HG03175 (cell line): ENCODE results near the gene PNPLA6.

ENCODE experiments used
- ATAC-seq: cut with Tn5 transposase; IDR thresholded peaks from one replicate; pipeline ENCODE4 v1.9.1; 2021; ENCODE audit warnings: mild to moderate bottlenecking, moderate library complexity; ENCODE audit not compliant: unreplicated experiment

Gene PNPLA6

DNA sequence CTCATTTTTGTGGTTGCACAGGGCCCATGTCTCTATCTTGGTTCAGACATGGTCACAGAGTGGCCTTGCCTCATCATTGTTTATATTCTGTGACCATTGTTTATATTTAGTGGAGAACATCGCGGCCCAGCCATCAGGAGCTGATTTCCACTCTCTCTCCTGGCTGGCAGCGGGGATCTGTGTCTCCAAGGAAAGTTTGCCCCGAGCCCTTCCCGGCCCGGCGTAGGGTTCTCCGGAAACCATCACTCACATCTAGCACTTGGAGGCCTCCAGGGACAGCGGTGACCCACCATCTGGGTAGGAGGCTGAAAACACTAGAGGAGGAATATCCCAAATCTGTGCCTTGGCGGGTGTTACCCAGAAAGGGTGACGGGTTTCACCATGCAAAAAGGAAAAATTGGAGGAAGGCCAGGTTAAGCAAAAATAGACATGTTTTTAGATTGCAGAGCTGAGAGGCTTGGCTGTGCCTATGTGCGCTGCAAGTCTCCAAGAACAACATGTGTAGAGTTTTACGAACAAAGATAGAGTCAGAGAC lies 20.3 kb upstream of the PNPLA6 start:
- no peak for ATAC-seq

GRCh38 chr19:7515645-7516151 lies 19.8 kb upstream of the PNPLA6 start, which contains the start of gene ZNF358:
Gene ZNF358 (plus strand): TSS chr19:7516103. CDS start chr19:7519243, 3,140 bp downstream.
- no peak for ATAC-seq

DNA sequence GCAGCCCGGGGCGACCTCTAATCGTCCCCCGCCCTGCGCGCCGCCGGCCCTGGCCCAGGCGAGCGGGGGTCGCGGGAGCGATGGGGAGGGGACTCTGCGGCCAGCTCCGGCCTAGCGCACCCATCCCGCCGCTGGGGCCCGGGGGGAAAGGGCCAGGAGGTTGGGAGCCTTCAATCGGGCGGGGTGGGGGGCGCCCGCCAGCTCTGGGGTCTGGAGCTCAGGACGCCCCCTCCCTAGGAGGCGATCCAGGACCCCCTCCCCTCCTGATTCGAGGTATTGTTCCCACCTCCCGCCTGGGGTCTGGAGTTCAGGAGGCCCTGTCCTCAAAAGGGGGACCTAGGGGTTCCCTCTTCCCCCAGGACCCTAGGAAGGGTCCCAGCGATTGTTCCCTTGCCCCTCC lies 19.2 kb upstream of the PNPLA6 start:
- ATAC-seq = no peak

GRCh38 chr19:7516878-7517277 lies 18.6 kb upstream of the PNPLA6 start:
- no peak for ATAC-seq

- no peak for ATAC-seq
These were observed 16.0 kb upstream of the PNPLA6 start for GRCh38 chr19:7519361-7520130.

GRCh38 chr19:7520131-7521051 lies 15.1 kb upstream of the PNPLA6 start:
- ATAC-seq = no peak

- ATAC-seq = no peak
These were observed 13.9 kb upstream of the PNPLA6 start for GRCh38 chr19:7521551-7522071.

GRCh38 chr19:7522072-7522922 lies 13.2 kb upstream of the PNPLA6 start, which contains the start of gene MCOLN1:
Gene MCOLN1 (plus strand): TSS chr19:7522624. CDS start chr19:7522751, 127 bp downstream.
- ATAC-seq = peak; percentile 72

GRCh38 chr19:7522923-7523667 lies 12.4 kb upstream of the PNPLA6 start:
- ATAC-seq = no peak

DNA sequence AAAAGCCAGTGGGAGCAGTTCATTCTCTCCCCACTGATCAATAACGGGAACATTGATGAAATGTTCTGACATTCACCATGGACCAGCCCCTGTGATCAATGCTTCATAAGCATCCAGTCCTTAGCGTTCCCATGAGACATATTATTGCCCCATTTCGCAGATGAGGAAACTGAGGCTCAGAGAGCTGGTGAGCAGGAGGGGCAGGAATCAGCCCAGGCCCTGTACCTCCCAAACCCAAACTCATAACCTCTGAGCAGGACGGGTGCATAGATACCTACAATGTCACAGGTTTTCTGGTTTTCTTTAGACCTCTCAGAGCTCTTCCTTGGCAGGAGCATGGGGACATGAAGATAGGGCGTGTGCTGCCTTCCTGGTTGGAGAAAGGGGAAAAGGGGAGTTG lies 11.0 kb upstream of the PNPLA6 start:
- no peak for ATAC-seq

DNA sequence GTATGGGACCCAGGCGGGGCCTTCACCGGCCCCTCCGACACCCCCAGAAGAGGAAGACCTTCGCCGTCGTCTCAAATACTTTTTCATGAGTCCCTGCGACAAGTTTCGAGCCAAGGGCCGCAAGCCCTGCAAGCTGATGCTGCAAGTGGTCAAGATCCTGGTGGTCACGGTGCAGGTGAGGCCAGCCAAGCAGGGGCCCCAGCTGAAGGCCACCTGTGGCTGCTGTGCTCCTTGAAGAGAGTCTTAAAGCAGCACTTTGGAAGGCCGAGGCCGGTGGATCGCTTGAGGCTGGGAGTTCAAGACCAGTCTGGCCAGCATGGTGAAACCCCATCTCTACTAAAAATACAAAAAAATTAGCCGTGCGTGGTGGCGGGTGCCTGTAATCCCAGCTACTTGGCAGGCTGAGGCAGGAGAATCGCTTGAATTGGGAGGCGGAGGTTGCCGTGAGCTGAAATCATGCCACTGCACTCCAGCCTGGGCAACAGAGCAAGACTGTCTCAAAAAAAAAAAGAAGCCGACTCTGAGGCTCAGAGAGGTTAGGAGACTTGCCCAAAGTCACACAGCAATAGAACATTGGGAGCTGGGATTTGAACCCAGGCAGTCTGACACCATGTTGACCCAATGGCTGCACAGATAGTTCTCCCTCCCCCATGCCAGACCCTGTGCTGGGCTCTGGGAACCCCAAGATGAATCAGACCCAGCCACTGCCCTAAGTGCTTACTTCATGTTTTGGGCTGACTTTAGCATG lies 10.4 kb upstream of the PNPLA6 start:
- no peak for ATAC-seq

GRCh38 chr19:7526059-7526929 lies 9.2 kb upstream of the PNPLA6 start:
- ATAC-seq = no peak

DNA sequence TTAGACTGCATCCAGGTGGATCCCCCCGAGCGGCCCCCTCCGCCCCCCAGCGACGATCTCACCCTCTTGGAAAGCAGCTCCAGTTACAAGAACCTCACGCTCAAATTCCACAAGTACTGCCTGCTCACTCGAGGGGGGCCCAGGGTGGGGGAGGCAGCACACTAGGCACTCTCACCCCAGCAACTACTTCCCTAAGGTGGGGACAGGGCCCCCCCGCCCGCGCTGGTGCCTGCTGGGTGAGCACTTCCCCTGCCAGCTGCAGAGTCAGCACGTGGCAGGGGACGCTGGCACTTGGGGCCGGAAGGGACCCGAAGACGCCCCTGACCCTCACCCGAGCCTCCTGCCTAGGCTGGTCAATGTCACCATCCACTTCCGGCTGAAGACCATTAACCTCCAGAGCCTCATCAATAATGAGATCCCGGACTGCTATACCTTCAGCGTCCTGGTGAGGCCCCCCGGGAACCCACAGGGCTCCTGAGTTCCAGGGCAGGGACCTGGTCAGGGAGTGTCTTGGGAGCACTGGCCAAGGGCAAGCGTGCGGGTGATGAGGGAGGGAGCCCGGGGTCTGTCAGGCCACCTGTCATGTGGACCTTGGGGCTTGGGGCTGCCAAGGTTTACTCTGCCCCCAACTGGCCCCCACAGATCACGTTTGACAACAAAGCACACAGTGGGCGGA lies 7.9 kb upstream of the PNPLA6 start:
- no peak for ATAC-seq

DNA sequence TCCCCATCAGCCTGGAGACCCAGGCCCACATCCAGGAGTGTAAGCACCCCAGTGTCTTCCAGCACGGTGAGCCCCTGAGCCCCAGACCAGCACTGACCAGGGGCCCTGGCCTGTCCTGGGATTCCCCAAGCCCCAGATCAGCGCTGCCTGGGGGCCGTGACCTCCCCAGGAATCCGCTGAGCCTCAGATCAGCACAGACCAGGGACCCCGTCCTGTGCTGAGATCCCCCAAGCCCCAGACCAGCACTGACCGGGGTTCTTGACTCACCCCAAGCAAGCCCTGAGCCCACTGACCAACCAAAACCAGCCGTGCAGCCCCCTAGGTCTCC lies 7.4 kb upstream of the PNPLA6 start:
- ATAC-seq = no peak

DNA sequence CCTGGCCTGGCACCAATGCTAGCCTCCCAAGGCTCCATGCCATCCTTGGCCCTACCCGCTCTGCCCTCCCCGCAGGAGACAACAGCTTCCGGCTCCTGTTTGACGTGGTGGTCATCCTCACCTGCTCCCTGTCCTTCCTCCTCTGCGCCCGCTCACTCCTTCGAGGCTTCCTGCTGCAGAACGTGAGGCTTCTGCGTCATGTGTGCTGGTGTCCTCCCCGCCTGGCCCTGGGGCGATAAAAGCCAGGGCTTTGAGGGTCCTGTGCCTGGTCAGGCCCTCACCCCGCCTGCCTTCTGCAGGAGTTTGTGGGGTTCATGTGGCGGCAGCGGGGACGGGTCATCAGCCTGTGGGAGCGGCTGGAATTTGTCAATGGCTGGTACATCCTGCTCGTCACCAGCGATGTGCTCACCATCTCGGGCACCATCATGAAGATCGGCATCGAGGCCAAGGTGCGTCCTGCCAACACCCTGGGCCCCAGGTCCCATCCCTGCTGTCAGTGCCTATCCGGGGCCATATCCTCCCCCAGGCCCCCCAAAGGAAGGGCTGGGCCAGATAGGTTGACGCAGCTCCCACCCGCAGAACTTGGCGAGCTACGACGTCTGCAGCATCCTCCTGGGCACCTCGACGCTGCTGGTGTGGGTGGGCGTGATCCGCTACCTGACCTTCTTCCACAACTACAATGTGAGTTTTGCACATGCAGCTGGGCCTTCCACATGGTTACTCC lies 6.8 kb upstream of the PNPLA6 start:
- ATAC-seq = no peak

DNA sequence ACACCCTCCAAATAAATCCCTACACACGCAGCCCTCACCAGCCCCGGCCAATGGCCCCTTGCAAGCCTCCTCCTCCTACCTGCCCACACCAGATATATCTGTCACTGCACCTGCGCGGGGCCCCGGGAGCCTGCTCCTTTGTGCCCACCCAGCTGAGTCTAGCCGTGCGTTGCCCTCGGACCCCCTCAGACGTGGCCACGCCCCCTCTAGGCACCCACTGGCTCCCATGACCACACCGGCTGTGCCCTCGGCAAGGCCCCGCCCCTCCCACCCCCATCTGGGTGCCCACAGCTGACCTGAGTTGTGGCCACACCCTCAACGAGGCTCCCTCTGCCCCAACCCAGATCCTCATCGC lies 6.3 kb upstream of the PNPLA6 start:
- ATAC-seq = no peak
